Measurements from ENCODE around the gene PIANP.

PIANP gene

GRCh38 chr12:6666211-6666610 is 34.4 kb downstream of the PIANP start:
- DNase-seq = no peak

- DNase-seq = no peak
Measured at GRCh38 chr12:6664902-6665301, 35.7 kb downstream of the PIANP start.

GRCh38 chr12:6662906-6663742 is 37.5 kb downstream of the PIANP start, which contains the start of gene ING4:
ING4 (minus strand) TSS chr12:6663119; CDS start chr12:6663101, 18 bp downstream.
- DNase-seq = peak; percentile 95 to 96

- no peak for DNase-seq
Measured at GRCh38 chr12:6662602-6662905, 38.1 kb downstream of the PIANP start.

GRCh38 chr12:6653987-6654386 is 46.6 kb downstream of the PIANP start:
- DNase-seq = no peak

- no peak for DNase-seq
Measured at GRCh38 chr12:6653342-6653741, 47.3 kb downstream of the PIANP start.

- DNase-seq = no peak
Measured at GRCh38 chr12:6652391-6652790, 48.2 kb downstream of the PIANP start.

- DNase-seq = no peak
Measured at GRCh38 chr12:6650832-6651231, 49.8 kb downstream of the PIANP start.

GRCh38 chr12:6647083-6647604 is 53.5 kb downstream of the PIANP start, which contains the start of gene ACRBP:
ACRBP (minus strand) TSS chr12:6647432; CDS start chr12:6647366, 66 bp downstream.
- DNase-seq = no peak

- DNase-seq = no peak
Measured at GRCh38 chr12:6646276-6647082, 54.1 kb downstream of the PIANP start.

- DNase-seq = no peak
Measured at GRCh38 chr12:6644903-6645302, 55.7 kb downstream of the PIANP start.

GRCh38 chr12:6644257-6644596 is 56.4 kb downstream of the PIANP start:
- no peak for DNase-seq
